Right lobe of liver (tissue), 4 donors: Measurements from ENCODE around the gene TMEM33.

Experiments
- POLR2A ChIP-seq: fragments of 450-650 bp; IDR thresholded peaks from one replicate; pipeline ENCODE4 v1.6.1; 2017; ENCODE audit warnings: antibody characterized with exemption, mild to moderate bottlenecking
- TF ChIP-seq, protein P1 (sequence below), 4 donors: fragments of 200-600 bp in 3 of 4; fragments of 450-650 bp in 1 of 4; IDR thresholded peaks; one replicate each; pipeline versions ENCODE4 v1.5.1 to v1.8.0; 2016 to 2022; ENCODE audit warnings: antibody characterized with exemption in 4 of 4, mild to moderate bottlenecking in 2 of 4
- donor health status: DM: no; HTN: no; CAD: no.
- donor health status: DM: no; HTN: no; CAD: no.
- donor health status: DM: no; HTN: yes; CAD: no.

DNA sequence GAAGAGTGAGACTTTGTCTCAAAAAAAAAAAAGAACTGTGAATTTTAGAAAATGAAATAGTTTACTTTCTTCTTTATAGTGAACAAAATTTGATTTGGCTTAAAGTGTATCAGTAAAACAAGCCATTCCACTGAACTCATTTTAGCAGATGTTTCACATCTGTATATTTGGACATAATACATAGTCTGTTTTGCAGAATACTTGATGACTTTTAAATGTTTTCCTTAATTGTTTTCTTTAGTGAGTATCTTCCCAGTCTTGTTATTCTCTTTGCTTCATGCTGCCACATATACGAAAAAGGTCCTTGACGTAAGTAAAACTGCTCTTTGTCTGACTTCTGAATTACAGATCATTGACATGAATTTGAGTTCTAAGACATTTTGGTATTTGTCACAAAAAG, 8.3 kb downstream of the TMEM33 start:
- TF ChIP-seq, protein P1, sequence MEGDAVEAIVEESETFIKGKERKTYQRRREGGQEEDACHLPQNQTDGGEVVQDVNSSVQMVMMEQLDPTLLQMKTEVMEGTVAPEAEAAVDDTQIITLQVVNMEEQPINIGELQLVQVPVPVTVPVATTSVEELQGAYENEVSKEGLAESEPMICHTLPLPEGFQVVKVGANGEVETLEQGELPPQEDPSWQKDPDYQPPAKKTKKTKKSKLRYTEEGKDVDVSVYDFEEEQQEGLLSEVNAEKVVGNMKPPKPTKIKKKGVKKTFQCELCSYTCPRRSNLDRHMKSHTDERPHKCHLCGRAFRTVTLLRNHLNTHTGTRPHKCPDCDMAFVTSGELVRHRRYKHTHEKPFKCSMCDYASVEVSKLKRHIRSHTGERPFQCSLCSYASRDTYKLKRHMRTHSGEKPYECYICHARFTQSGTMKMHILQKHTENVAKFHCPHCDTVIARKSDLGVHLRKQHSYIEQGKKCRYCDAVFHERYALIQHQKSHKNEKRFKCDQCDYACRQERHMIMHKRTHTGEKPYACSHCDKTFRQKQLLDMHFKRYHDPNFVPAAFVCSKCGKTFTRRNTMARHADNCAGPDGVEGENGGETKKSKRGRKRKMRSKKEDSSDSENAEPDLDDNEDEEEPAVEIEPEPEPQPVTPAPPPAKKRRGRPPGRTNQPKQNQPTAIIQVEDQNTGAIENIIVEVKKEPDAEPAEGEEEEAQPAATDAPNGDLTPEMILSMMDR (IDR thresholded peaks at IDR 0.05): no peak
- no peak for TF ChIP-seq POLR2A
